K562 (cell line): Measurements from ENCODE around the gene ARPP21. TPM values are rescaled to one million over a fixed set of nuclear protein-coding genes. Genes with fewer than 3 reads are reported as not detected.

ENCODE experiments used
- ATAC-seq: fragments of 200-7000 bp; cut with Tn5 transposase; 3 replicates; pipeline ENCODE4 v1.9.1; 2020; ENCODE audit warnings: moderate library complexity
- BruUV-seq: library from RNA; stranded (reverse); fragments of 400-500 nt; replicated peaks from 2 replicates; lab custom pipeline; 2021; lab: Mats Ljungman, UMichigan
- CTCF ChIA-PET: fragments of 300-600 bp; formaldehyde crosslinking; extraction: SDS; loops from one replicate; lab custom pipeline; 2021; ENCODE audit warnings: low intra/inter-chr PET ratio; lab: Yijun Ruan, JAX
- POLR2A ChIA-PET: fragments of 300-600, 350-650 bp; sonication (Branson Sonifier 250); formaldehyde crosslinking; extraction: SDS; loops from one replicate; lab custom pipeline; 2021; ENCODE audit warnings: antibody characterized with exemption, inconsistent platforms; lab: Yijun Ruan, JAX
- DNase-seq, 4 experiments: peaks; one replicate each; pipeline versions ENCODE4 v3.0.0 to v3.0.0-alpha.2; 2011 to 2018; ENCODE audit warnings: low spot score in 3 of 4, mixed read lengths in 3 of 4; ENCODE audit errors: extremely low read depth in 1 of 4
- FAIRE-seq: peaks from 2 replicates; lab custom pipeline; 2011; peaks lifted over from hg19 to GRCh38; lab: Jason Lieb, UNC
- H2AFZ ChIP-seq: 2 replicates; pipeline ENCODE4 v1.6.0; 2011; ENCODE audit warnings: low read depth, low read length, control low read depth, inconsistent platforms
- H3K27ac ChIP-seq: fragments of 200-600 bp; 3 replicates; pipeline ENCODE4 v1.8.0; 2011; ENCODE audit warnings: low read depth, mild to moderate bottlenecking, control low read depth, inconsistent platforms, low read length, moderate library complexity, mixed read lengths; ENCODE audit errors: extremely low read depth
- H3K27me3 ChIP-seq, 2 experiments: fragments of 300-600 bp in 1 of 2; 2 replicates in 1 of 2; 3 replicates in 1 of 2; pipeline versions ENCODE4 v1.6.0 to v1.8.0; 2011; ENCODE audit warnings: inconsistent platforms in 2 of 2, low read length in 2 of 2, mild to moderate bottlenecking in 1 of 2, mixed read lengths in 1 of 2, moderate library complexity in 1 of 2; ENCODE audit not compliant: control insufficient read depth in 2 of 2, insufficient read depth in 2 of 2
- H3K36me3 ChIP-seq: fragments of 300-600 bp; 3 replicates; pipeline ENCODE4 v1.8.0; 2011; ENCODE audit warnings: mild to moderate bottlenecking, low read length, inconsistent platforms; ENCODE audit not compliant: control insufficient read depth, insufficient read depth
- H3K4me1 ChIP-seq, 2 experiments: fragments of 200-600 bp in 1 of 2; replicated peaks in 1 of 2; 2 replicates in 1 of 2; 3 replicates in 1 of 2; pipeline versions ENCODE4 v1.5.1 to v1.8.0; 2011; ENCODE audit warnings: inconsistent platforms in 2 of 2, low read length in 2 of 2, mild to moderate bottlenecking in 1 of 2, mixed read lengths in 1 of 2, moderate library complexity in 1 of 2; ENCODE audit not compliant: control insufficient read depth in 2 of 2, insufficient read depth in 2 of 2
- H3K4me2 ChIP-seq: 2 replicates; pipeline ENCODE4 v1.6.1; 2011; ENCODE audit warnings: low read length, control low read depth, inconsistent platforms, mixed read lengths; ENCODE audit not compliant: insufficient read depth
- H3K4me3 ChIP-seq: fragments of 200-600 bp; sonication (generic), shearing (Covaris generic); 2 replicates; pipeline ENCODE4 v1.5.1; 2016; ENCODE audit warnings: control low read depth, inconsistent platforms
- H3K79me2 ChIP-seq: fragments of 200-600 bp; 3 replicates; pipeline ENCODE4 v1.8.0; 2011; ENCODE audit warnings: low read length, inconsistent platforms; ENCODE audit not compliant: control insufficient read depth, insufficient read depth
- H3K9ac ChIP-seq, 2 experiments: 2 replicates each; pipeline versions ENCODE4 v1.6.0 to v1.6.1; 2011; ENCODE audit warnings: low read depth in 2 of 2, low read length in 2 of 2, control low read depth in 1 of 2, inconsistent platforms in 1 of 2, mild to moderate bottlenecking in 1 of 2, mixed read lengths in 1 of 2; ENCODE audit not compliant: insufficient read depth in 1 of 2
- H3K9me1 ChIP-seq: one replicate; pipeline ENCODE4 v1.6.0; 2011; ENCODE audit warnings: inconsistent platforms, mild to moderate bottlenecking, low read length, moderate library complexity; ENCODE audit not compliant: control insufficient read depth, insufficient read depth
- H3K9me3 ChIP-seq: replicated peaks from 2 replicates; pipeline ENCODE4 v1.5.1; 2011; ENCODE audit warnings: low read depth, low read length, inconsistent platforms; ENCODE audit not compliant: control insufficient read depth, insufficient read depth
- H4K20me1 ChIP-seq: replicated peaks from 2 replicates; pipeline ENCODE4 v1.6.1; 2011; ENCODE audit warnings: low read length, inconsistent platforms, mixed read lengths; ENCODE audit not compliant: control insufficient read depth, insufficient read depth
- ELF4 ChIP-seq: fragments of 450-650 bp; formaldehyde crosslinking; IDR thresholded peaks from 2 replicates; pipeline ENCODE4 v1.4.0; 2022; ENCODE audit warnings: missing genetic modification characterization
- FOXK2 ChIP-seq, 2 experiments: fragments of 450-650 bp; IDR thresholded peaks in 1 of 2; conservative IDR thresholded peaks in 1 of 2; 2 replicates each; pipeline ENCODE4 v1.6.1; 2016; ENCODE audit warnings: low read depth in 2 of 2, mild to moderate bottlenecking in 1 of 2
- GTF2E2 ChIP-seq: fragments of 200-800 bp; sonication (Bioruptor generic); IDR thresholded peaks from 2 replicates; pipeline ENCODE4 v1.6.1; 2016; ENCODE audit warnings: missing genetic modification characterization, missing compliant biosample characterization
- HOXB6 ChIP-seq: fragments of 250-450 bp; sonication (Bioruptor Pico); IDR thresholded peaks from 2 replicates; pipeline ENCODE4 v1.5.1; 2022; ENCODE audit warnings: mild to moderate bottlenecking, borderline replicate concordance
- PHF8 ChIP-seq: fragments of 200-600 bp; sonication (generic); IDR thresholded peaks from 2 replicates; pipeline ENCODE4 v1.6.1; 2012; ENCODE audit warnings: mixed run types, mild to moderate bottlenecking, inconsistent platforms, low read length, moderate library complexity, borderline replicate concordance
- SMC3 ChIP-seq: conservative IDR thresholded peaks from 2 replicates; pipeline ENCODE4 v1.6.1; 2011; ENCODE audit warnings: low read depth, low read length, improper control_type of control experiment; ENCODE audit not compliant: insufficient read depth
- SREBF1 ChIP-seq: fragments of 150-350 bp; IDR thresholded peaks from 2 replicates; pipeline ENCODE4 v1.6.1; 2014; ENCODE audit warnings: antibody characterized with exemption, low read depth, low read length, borderline replicate concordance
- SUPT5H ChIP-seq: fragments of 450-650 bp; IDR thresholded peaks from 2 replicates; pipeline ENCODE4 v1.6.1; 2016
- ZFPM2 ChIP-seq: fragments of 250-450 bp; sonication (Bioruptor Pico); IDR thresholded peaks from 2 replicates; pipeline ENCODE4 v1.5.1; 2022; ENCODE audit warnings: mild to moderate bottlenecking
- WGBS: fragments of 100-300 bp; shearing (Covaris generic); methylation state at CpG from one replicate; pipeline ENCODE4 v1.1.6; 2016; ENCODE audit warnings: low coverage, mixed read lengths; ENCODE audit not compliant: insufficient coverage; ENCODE audit errors: missing lambda C conversion rate; 5-methylcytosine and 5-hydroxymethylcytosine counted together
- in situ Hi-C: fragments of 300-500 bp; cut with MboI; formaldehyde crosslinking; loops from 4 replicates; pipeline ENCODE4 v1.15.0; 2018; ENCODE audit warnings: inconsistent platforms, mixed read lengths
- intact Hi-C: fragments of 100-400 bp; cut with micrococcal nuclease; formaldehyde crosslinking; loops from 2 replicates; pipeline ENCODE4 v1.14.2; 2022
- polyA plus RNA-seq, 8 experiments: library from polyadenylated mRNA; depleted of rRNA in 4 of 8; stranded (reverse) in 5 of 8; unstranded in 3 of 8; fragments of >200 nt; fragmentation: Nextera tagmentation in 2 of 8; fragmentation: Illumina TruSeq in 1 of 8; extraction: Ambion mirVana in 2 of 8; extraction: Trizol in 1 of 8; gene quantifications; 2 replicates each; pipeline versions ENCODE4 v1.2.1 to v1.2.3, GENCODE V29; 2011 to 2014; ENCODE audit warnings: inconsistent platforms in 1 of 8, missing spikeins in 1 of 8
- total RNA-seq, 7 experiments: library from RNA; depleted of rRNA in 6 of 7; stranded (reverse); fragments of >200 nt in 6 of 7; fragmentation: Illumina TruSeq in 2 of 7; extraction: Trizol in 2 of 7; gene quantifications; 2 replicates each; pipeline versions ENCODE4 v1.2.1 to v1.2.3, GENCODE V29; 2011 to 2021; ENCODE audit warnings: low replicate concordance in 1 of 7
- TF ChIP-seq, protein P1 (sequence below): fragments of 250-450 bp; sonication (Bioruptor Pico); IDR thresholded peaks from 2 replicates; pipeline ENCODE4 v1.5.1; 2021; ENCODE audit warnings: mild to moderate bottlenecking

ARPP21 gene
- total and polyA plus RNA-seq, 9 of the 15 experiments (the other 6 are each of a cell fraction or from before 2014, with no cell fraction given), result not detected

DNA sequence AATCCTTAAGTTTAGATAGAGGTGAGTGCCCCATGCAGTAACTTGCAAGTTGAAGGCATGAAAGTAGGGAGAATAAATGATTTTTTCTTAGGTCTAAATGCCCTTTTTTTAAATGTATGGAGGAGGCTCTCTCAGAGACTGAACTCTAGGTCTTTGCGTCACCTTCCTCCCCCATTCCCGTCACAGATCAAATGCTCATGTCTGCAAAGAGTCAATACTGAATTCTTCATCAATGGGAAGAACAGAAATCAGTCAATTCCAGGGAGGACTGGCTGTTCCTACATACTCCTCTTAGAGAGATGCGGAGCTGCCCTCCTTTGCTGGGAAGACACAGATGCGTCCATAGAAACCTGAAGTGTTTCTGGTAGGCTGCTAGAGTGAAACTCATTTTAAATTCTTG, 98.2 kb downstream of the ARPP21 start (continued):
- TF ChIP-seq SMC3 (no peak), PHF8 (no peak)

DNA sequence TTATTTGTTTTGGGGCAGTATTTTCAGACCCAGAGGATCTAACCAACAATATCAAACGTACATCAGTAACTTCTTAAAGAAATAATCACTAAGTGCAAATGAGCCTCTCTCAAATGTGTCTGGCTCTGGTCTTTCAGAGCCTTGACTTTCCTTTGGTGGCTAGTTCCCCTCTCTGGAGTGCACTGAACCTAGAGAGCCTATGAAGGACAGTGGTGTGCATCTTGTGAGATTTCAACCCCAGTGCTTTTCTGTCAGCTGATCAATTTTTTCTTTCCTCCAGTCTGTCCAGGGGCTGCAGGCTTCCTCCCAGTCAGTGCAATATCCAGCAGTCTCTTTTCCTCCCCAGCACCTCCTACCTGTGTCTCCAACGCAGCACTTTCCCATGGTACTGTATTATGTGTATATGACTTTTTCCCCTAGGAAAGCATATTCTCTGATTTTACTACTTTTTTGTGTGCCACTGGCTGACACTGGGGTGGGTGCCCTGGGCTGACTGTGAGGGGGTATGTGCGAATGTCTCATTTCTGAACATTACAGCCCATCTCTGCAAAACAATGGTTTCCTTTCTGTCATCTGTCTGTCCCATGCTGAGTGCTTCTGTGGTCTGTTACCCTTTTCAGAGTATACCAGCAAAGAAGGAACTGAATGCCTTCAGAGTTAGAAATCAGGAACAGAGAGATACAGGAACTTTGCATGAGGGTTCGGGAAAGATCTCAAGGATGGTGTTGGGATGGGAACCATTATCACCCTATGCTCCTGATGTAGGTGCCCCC, 98.8 kb downstream of the ARPP21 start:
- H3K4me1 ChIP-seq, result no peaks in the 10 kb centered on the region
- no peaks in the 10 kb centered on the region for H4K20me1 ChIP-seq
- H3K4me2 ChIP-seq, result no peak overlapping the region
- H2AFZ ChIP-seq, result no peak overlapping the region
- in situ Hi-C loops, result no loop called here
- no peaks in the 10 kb centered on the region for H3K36me3 ChIP-seq
- no TSS peak for BruUV-seq
- 2% methylated on average over 4 of the region's 4 CpGs for WGBS
- ChIA-PET POLR2A (interaction anchor here (1.1 kb wide), 1 partner anchor 317 kb away, joined by 3 read pairs; no protein-coding TSS in a partner anchor), CTCF (no interaction called here)
- H3K9me3 ChIP-seq, result 0 out of 2 replicates have a peak, but pooled peaks cover 2% of the 10 kb centered on the region
- no peaks in the 10 kb centered on the region for H3K79me2 ChIP-seq
- no peak overlapping the region for H3K27ac ChIP-seq
- FAIRE-seq (no peak), DNase-seq (no peak), ATAC-seq (no peak)
- TF ChIP-seq, protein P1, sequence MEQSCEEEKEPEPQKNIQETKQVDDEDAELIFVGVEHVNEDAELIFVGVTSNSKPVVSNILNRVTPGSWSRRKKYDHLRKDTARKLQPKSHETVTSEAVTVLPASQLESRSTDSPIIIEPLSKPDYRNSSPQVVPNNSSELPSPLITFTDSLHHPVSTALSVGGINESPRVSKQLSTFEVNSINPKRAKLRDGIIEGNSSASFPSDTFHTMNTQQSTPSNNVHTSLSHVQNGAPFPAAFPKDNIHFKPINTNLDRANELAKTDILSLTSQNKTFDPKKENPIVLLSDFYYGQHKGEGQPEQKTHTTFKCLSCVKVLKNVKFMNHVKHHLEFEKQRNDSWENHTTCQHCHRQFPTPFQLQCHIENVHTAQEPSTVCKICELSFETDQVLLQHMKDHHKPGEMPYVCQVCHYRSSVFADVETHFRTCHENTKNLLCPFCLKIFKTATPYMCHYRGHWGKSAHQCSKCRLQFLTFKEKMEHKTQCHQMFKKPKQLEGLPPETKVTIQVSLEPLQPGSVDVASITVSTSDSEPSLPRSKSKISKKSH (CRISPR knock-in tag), result no peak
- TF ChIP-seq SREBF1, result no peak
- TF ChIP-seq SUPT5H, result no peak
- TF ChIP-seq GTF2E2 (tag), result no peak
- TF ChIP-seq ELF4 (CRISPR knock-in tag), result no peak
- no peak for TF ChIP-seq ZFPM2
- no peak for TF ChIP-seq FOXK2 (conservative IDR thresholded peaks at IDR 0.05 in 1 of 2, IDR thresholded peaks at IDR 0.05 in 1 of 2; ENCODE audit: low read depth in 2 of 2)
- no peak for TF ChIP-seq HOXB6 (CRISPR knock-in tag)
- no peaks in the 10 kb centered on the region for H3K27me3 ChIP-seq
- no peaks in the 10 kb centered on the region for H3K9me1 ChIP-seq
- no peak overlapping the region for H3K9ac ChIP-seq
- intact Hi-C loops, result no loop called here
- H3K4me3 ChIP-seq, result no peak overlapping the region
